ENCODE data around the gene LTBP1. TPM values are rescaled to one million over a fixed set of nuclear protein-coding genes. Genes with fewer than 3 reads are reported as not detected.

Gene LTBP1
- total RNA-seq, 1 experiment from 2014 or later: 28.5 TPM

GRCh38 chr2:33110461-33110860 is 163.7 kb downstream of the LTBP1 start:
- Histone ChIP-seq H3K79me1 (ENCODE audit: insufficient read depth, low read depth, low read length, poor library complexity, severe bottlenecking) (no peaks in the 10 kb centered on the region), H4K20me1 (ENCODE audit: control insufficient read depth, insufficient read depth, insufficient read length) (no peaks in the 10 kb centered on the region), H3K79me2 (ENCODE audit: insufficient read depth, low read length) (no peaks in the 10 kb centered on the region), H3K4me2 (ENCODE audit: insufficient read depth, insufficient read length, low read length) (no peak overlapping the region), H3T11ph (ENCODE audit: low read length) (no peak overlapping the region), H2BK120ac (ENCODE audit: low read depth, low read length, poor library complexity, severe bottlenecking) (no peak overlapping the region), H3K4me1 (ENCODE audit: insufficient read depth, low read length) (no peaks in the 10 kb centered on the region), H2BK5ac (ENCODE audit: insufficient read length, low read length) (no peak overlapping the region), H3K56ac (ENCODE audit: insufficient read length, low read depth, low read length) (no peak overlapping the region), H4K8ac (replicated peaks; ENCODE audit: insufficient read length, low read depth, low read length) (no peak overlapping the region), H3K27ac (ENCODE audit: insufficient read length, low read depth, low read length) (no peak overlapping the region), H3K9ac (ENCODE audit: extremely low read depth, insufficient read length, low read length) (no peak overlapping the region), H3K4ac (ENCODE audit: low read depth, low read length) (no peak overlapping the region), H4K5ac (ENCODE audit: insufficient read length, low read depth, low read length) (no peak overlapping the region), H3K23me2 (ENCODE audit: insufficient read length, low read depth, low read length, poor library complexity, severe bottlenecking) (no peaks in the 10 kb centered on the region), H4K91ac (ENCODE audit: insufficient read length, low read depth, low read length) (no peak overlapping the region), H3K23ac (ENCODE audit: insufficient read length, low read depth, low read length) (no peak overlapping the region), H3K27me3 (ENCODE audit: insufficient read depth, low read length) (no peaks in the 10 kb centered on the region), H2BK20ac (ENCODE audit: low read depth, low read length, poor library complexity, severe bottlenecking) (no peak overlapping the region), H2AFZ (ENCODE audit: low read length) (no peak overlapping the region), H3K14ac (ENCODE audit: insufficient read depth, low read length) (no peak overlapping the region), H3K9me3 (ENCODE audit: control insufficient read depth, low read depth, low read length) (no peaks in the 10 kb centered on the region), H2BK15ac (ENCODE audit: low read depth, low read length) (no peak overlapping the region), H3K18ac (ENCODE audit: insufficient read length, low read depth, low read length) (no peak overlapping the region), H2BK12ac (ENCODE audit: insufficient read length, low read depth, low read length) (no peak overlapping the region), H2AK5ac (ENCODE audit: insufficient read length, low read length) (no peak overlapping the region)
- Mint-ChIP-seq H3K27ac (0 out of 7 replicates have a peak overlapping the region, but pooled peaks of 1 of the 3 experiments have one; percentile 3), H3K36me3 (ENCODE audit: insufficient read depth in 1 of 3, low read depth in 3 of 3) (no peaks in the 10 kb centered on the region; a peak in 3 of 7 replicates), H3K4me1 (no peaks in the 10 kb centered on the region), H3K9me3 (no peaks in the 10 kb centered on the region), H3K4me3 (no peak overlapping the region), H3K27me3 (ENCODE audit: low read depth) (no peaks in the 10 kb centered on the region)
- TF ChIP-seq CTCF (conservative IDR thresholded peaks at IDR 0.05): no peak
- DNase-seq: no peak
- no CpG with 5 or more reads among the region's 5 CpGs for WGBS (ENCODE audit: extremely low coverage, insufficient read length, low lambda C conversion rate)
